IMR-90 (cell line): Measurements from ENCODE around the gene CDH26. TPM values are rescaled to one million over a fixed set of nuclear protein-coding genes. Genes with fewer than 3 reads are reported as not detected.

Experiments used
- ATAC-seq: fragments of 200-7000 bp; cut with Tn5 transposase; 2 replicates; pipeline ENCODE4 v1.9.1; 2020; ENCODE audit warnings: low read depth, mild to moderate bottlenecking, moderate library complexity
- BruUV-seq: library from RNA; stranded (reverse); fragments of 400-500 nt; replicated peaks from 2 replicates; lab custom pipeline; 2021; lab: Mats Ljungman, UMichigan
- CTCF ChIA-PET: fragments of 300-600 bp; formaldehyde crosslinking; extraction: SDS; loops from one replicate; lab custom pipeline; 2021; ENCODE audit warnings: antibody characterized with exemption; lab: Yijun Ruan, JAX
- POLR2A ChIA-PET: fragments of 300-600 bp; sonication (Branson Sonifier 250); formaldehyde crosslinking; loops from one replicate; lab custom pipeline; 2022; ENCODE audit warnings: antibody characterized with exemption; ENCODE audit not compliant: unreplicated experiment; lab: Charles Lee
- DNase-seq: peaks from one replicate; pipeline ENCODE4 v3.0.0; 2013
- H2AFZ ChIP-seq: replicated peaks from 2 replicates; pipeline ENCODE3; 2013; ENCODE audit warnings: low read length, mild to moderate bottlenecking; ENCODE audit not compliant: poor library complexity
- H2AK5ac ChIP-seq: 2 replicates; pipeline ENCODE4 v1.6.1; 2013; ENCODE audit warnings: low read depth, low read length, inconsistent platforms
- H2AK9ac ChIP-seq: replicated peaks from 2 replicates; pipeline ENCODE3; 2013; ENCODE audit warnings: mild to moderate bottlenecking, low read depth, low read length, moderate library complexity; ENCODE audit not compliant: poor library complexity
- H2BK120ac ChIP-seq: 2 replicates; pipeline ENCODE4 v1.6.1; 2013; ENCODE audit warnings: low read depth, low read length, inconsistent platforms
- H2BK15ac ChIP-seq: 3 replicates; pipeline ENCODE4 v1.6.1; 2013; ENCODE audit warnings: low read depth, low read length, inconsistent platforms
- H2BK20ac ChIP-seq: 2 replicates; pipeline ENCODE4 v1.6.1; 2013; ENCODE audit warnings: low read depth, mild to moderate bottlenecking, inconsistent platforms, low read length, moderate library complexity
- H2BK5ac ChIP-seq: 2 replicates; pipeline ENCODE4 v1.6.1; 2013; ENCODE audit warnings: mild to moderate bottlenecking, low read depth, low read length, inconsistent platforms; ENCODE audit not compliant: poor library complexity, severe bottlenecking
- H3K14ac ChIP-seq: replicated peaks from 2 replicates; pipeline ENCODE4 v1.6.1; 2013; ENCODE audit warnings: low read depth, low read length, inconsistent platforms
- H3K18ac ChIP-seq: 2 replicates; pipeline ENCODE4 v1.6.1; 2013; ENCODE audit warnings: low read depth, low read length, control low read depth
- H3K23ac ChIP-seq: 2 replicates; pipeline ENCODE4 v1.6.1; 2013; ENCODE audit warnings: low read depth, low read length, inconsistent platforms
- H3K27ac ChIP-seq: 2 replicates; pipeline ENCODE4 v1.5.1; 2013; ENCODE audit warnings: mild to moderate bottlenecking, control low read depth, low read length; ENCODE audit not compliant: insufficient read depth
- H3K27me3 ChIP-seq: 2 replicates; pipeline ENCODE4 v1.6.1; 2013; ENCODE audit warnings: low read length; ENCODE audit not compliant: control insufficient read depth, insufficient read depth
- H3K36me3 ChIP-seq: 2 replicates; pipeline ENCODE4 v1.6.1; 2013; ENCODE audit warnings: low read length, mixed read lengths; ENCODE audit not compliant: control insufficient read depth, insufficient read depth
- H3K4ac ChIP-seq: 2 replicates; pipeline ENCODE4 v1.6.1; 2013; ENCODE audit warnings: low read depth, low read length, inconsistent platforms
- H3K4me1 ChIP-seq: 2 replicates; pipeline ENCODE4 v1.6.1; 2013; ENCODE audit warnings: low read length, mixed read lengths; ENCODE audit not compliant: control insufficient read depth, insufficient read depth
- H3K4me2 ChIP-seq: 2 replicates; pipeline ENCODE4 v1.6.1; 2013; ENCODE audit warnings: low read depth, mild to moderate bottlenecking, control low read depth, low read length, moderate library complexity
- H3K4me3 ChIP-seq: 2 replicates; pipeline ENCODE4 v1.5.1; 2013; ENCODE audit warnings: low read depth, mild to moderate bottlenecking, control low read depth, low read length, moderate library complexity; ENCODE audit not compliant: insufficient read depth
- H3K56ac ChIP-seq: 2 replicates; pipeline ENCODE4 v1.6.1; 2013; ENCODE audit warnings: low read length, inconsistent platforms; ENCODE audit not compliant: insufficient read depth; ENCODE audit errors: extremely low read depth
- H3K79me1 ChIP-seq, 2 experiments: 2 replicates each; pipeline ENCODE4 v1.6.1; 2013; ENCODE audit warnings: low read length in 2 of 2, inconsistent platforms in 1 of 2, low read depth in 1 of 2
- H3K9ac ChIP-seq: 2 replicates; pipeline ENCODE4 v1.6.1; 2013; ENCODE audit warnings: low read depth, low read length, control low read depth
- H3K9me1 ChIP-seq: 2 replicates; pipeline ENCODE4 v1.6.1; 2013; ENCODE audit warnings: low read length, inconsistent platforms; ENCODE audit not compliant: insufficient read depth
- H3K9me3 ChIP-seq: 2 replicates; pipeline ENCODE4 v1.6.1; 2013; ENCODE audit warnings: low read length; ENCODE audit not compliant: control insufficient read depth, insufficient read depth
- H4K20me1 ChIP-seq: 2 replicates; pipeline ENCODE4 v1.6.1; 2013; ENCODE audit warnings: low read length, inconsistent platforms; ENCODE audit not compliant: insufficient read depth
- H4K5ac ChIP-seq: 2 replicates; pipeline ENCODE4 v1.6.1; 2013; ENCODE audit warnings: mild to moderate bottlenecking, low read depth, low read length, control low read depth
- H4K8ac ChIP-seq, 2 experiments: 2 replicates each; pipeline ENCODE4 v1.6.1; 2013; ENCODE audit warnings: low read depth in 2 of 2, low read length in 2 of 2, control low read depth in 1 of 2, inconsistent platforms in 1 of 2
- H4K91ac ChIP-seq: 2 replicates; pipeline ENCODE4 v1.6.1; 2013; ENCODE audit warnings: low read depth, low read length, inconsistent platforms; ENCODE audit not compliant: insufficient read depth
- CEBPB ChIP-seq: IDR thresholded peaks from 2 replicates; pipeline ENCODE4 v1.6.1; 2012; ENCODE audit warnings: low read depth, low read length, improper control_type of control experiment
- FOS ChIP-seq: fragments of 150-350 bp; IDR thresholded peaks from 2 replicates; pipeline ENCODE4 v1.6.1; 2016; ENCODE audit warnings: low read depth, low read length
- POLR2A ChIP-seq: IDR thresholded peaks from 2 replicates; pipeline ENCODE4 v1.6.1; 2012; ENCODE audit warnings: mild to moderate bottlenecking, low read depth, low read length
- SMC3 ChIP-seq: fragments of 150-350 bp; IDR thresholded peaks from 2 replicates; pipeline ENCODE4 v1.6.1; 2016; ENCODE audit warnings: low read depth, mild to moderate bottlenecking, antibody characterized with exemption, low read length, moderate library complexity
- WGBS, 2 experiments: methylation state at CpG; one replicate each; pipeline versions ENCODE4 v1.1.5 to v1.1.7; 2013; ENCODE audit warnings: missing lambda C conversion rate in 2 of 2; ENCODE audit not compliant: insufficient read length in 1 of 2; ENCODE audit errors: extremely low coverage in 2 of 2; 5-methylcytosine and 5-hydroxymethylcytosine counted together
- dilution Hi-C: fragments of 300-500 bp; cut with HindIII; formaldehyde crosslinking; loops from one replicate; pipeline ENCODE4 v1.14.3; 2018; ENCODE audit warnings: low sequenced_read_pairs; ENCODE audit not compliant: unreplicated experiment
- in situ Hi-C: fragments of 300-500 bp; cut with MboI; formaldehyde crosslinking; loops from 3 replicates; pipeline ENCODE4 v1.14.3; 2019; ENCODE audit warnings: low sequenced_read_pairs, inconsistent platforms, mixed read lengths
- intact Hi-C: fragments of 100-400 bp; cut with micrococcal nuclease; formaldehyde crosslinking; loops from 2 replicates; pipeline ENCODE4 v1.10.0; 2022
- polyA plus RNA-seq, 3 experiments: library from polyadenylated mRNA; depleted of rRNA; stranded (reverse); fragments of >200 nt; gene quantifications; 2 replicates each; pipeline ENCODE4 v1.2.3, GENCODE V29; 2012; ENCODE audit warnings: low replicate concordance in 1 of 3
- total RNA-seq: library from RNA; depleted of rRNA; stranded (reverse); fragments of >200 nt; gene quantifications from 2 replicates; pipeline ENCODE4 v1.2.3, GENCODE V29; 2012; rRNA removed

The CDH26 gene
- total and polyA plus RNA-seq, 2 of the 4 experiments (the other 2 are of a cell fraction), result not detected

GRCh38 chr20:60063739-60064380, 105.6 kb downstream of the CDH26 start:
- no peak for TF ChIP-seq FOS
- TF ChIP-seq POLR2A, result no peak
- no peak for TF ChIP-seq SMC3
- TF ChIP-seq CEBPB, result no peak
- Histone ChIP-seq H3K4ac (no peak overlapping the region), H3K9me3 (peaks cover 2% of the 10 kb centered on the region; the same call in 1 of the 2 replicates), H3K18ac (no peak overlapping the region), H4K8ac (no peak overlapping the region), H3K4me2 (no peak overlapping the region), H3K36me3 (no peaks in the 10 kb centered on the region), H3K79me1 (no peaks in the 10 kb centered on the region), H4K5ac (no peak overlapping the region), H4K91ac (no peak overlapping the region), H3K4me1 (peaks cover 9% of the 10 kb centered on the region; the same call in 1 of the 2 replicates), H2BK5ac (no peak overlapping the region), H2AK9ac (no peak overlapping the region), H3K9me1 (peaks cover 2% of the 10 kb centered on the region; the same call in 1 of the 2 replicates), H3K27me3 (peaks cover 11% of the 10 kb centered on the region), H2BK20ac (0 out of 2 replicates have a peak overlapping the region, but pooled peaks have one; percentile 20), H3K23ac (no peak overlapping the region), H3K27ac (no peak overlapping the region), H3K14ac (no peak overlapping the region), H3K4me3 (no peak overlapping the region), H2AK5ac (0 out of 2 replicates have a peak overlapping the region, but pooled peaks have one; percentile 33), H2BK15ac (no peak overlapping the region), H2AFZ (no peak overlapping the region), H4K20me1 (no peaks in the 10 kb centered on the region), H2BK120ac (no peak overlapping the region; the same call in 1 of the 2 replicates), H3K9ac (no peak overlapping the region), H3K56ac (no peak overlapping the region; the same call in 1 of the 2 replicates)
- in situ Hi-C loops, result loop anchor here (25.0 kb wide), 2 partner anchors 1173 to 1823 kb away; no protein-coding TSS in a partner anchor
- 100% methylated on average over 1 of the region's 3 CpGs; no CpG with 5 or more reads in 1 of the 2 experiments for WGBS, 2 experiments
- dilution Hi-C loops, result no loop called here
- DNase-seq, result no peak
- intact Hi-C loops, result no loop called here
- ATAC-seq, result no peak
- POLR2A ChIA-PET, result no interaction called here
- CTCF ChIA-PET, result no interaction called here
- BruUV-seq, result no TSS peak

Other genes with a start within 250 kb of the CDH26 start
- gene SYCP2, start 24.8 kb upstream of the CDH26 start, total RNA-seq, result 0.18 and 0.56 TPM in 2 replicates
- 0.22 and 0.31 TPM in 2 replicates for gene SYCP2, start 24.8 kb upstream of the CDH26 start, polyA plus RNA-seq (2012; rRNA removed)
- 2.7 and 4.7 TPM in 2 replicates for gene PPP1R3D, start 18.1 kb upstream of the CDH26 start, total RNA-seq
- gene PPP1R3D, start 18.1 kb upstream of the CDH26 start, polyA plus RNA-seq (2012; rRNA removed), result 1.6 and 1.7 TPM in 2 replicates
- gene FAM217B, start 18.0 kb upstream of the CDH26 start, total RNA-seq, result 3.0 and 3.9 TPM in 2 replicates
- 3.3 and 3.9 TPM in 2 replicates for gene FAM217B, start 18.0 kb upstream of the CDH26 start, polyA plus RNA-seq (2012; rRNA removed)